ENCODE results near the gene TIAM1.

Gene TIAM1

GRCh38 chr21:31222142-31222541 is 121.9 kb downstream of the TIAM1 start:
- DNase-seq, result no peak
- intact Hi-C loops (cut with DNase I), result loop anchor here (10.0 kb wide), 1 partner anchor 123 kb away; the partner anchor contains the start of gene TIAM1

DNA sequence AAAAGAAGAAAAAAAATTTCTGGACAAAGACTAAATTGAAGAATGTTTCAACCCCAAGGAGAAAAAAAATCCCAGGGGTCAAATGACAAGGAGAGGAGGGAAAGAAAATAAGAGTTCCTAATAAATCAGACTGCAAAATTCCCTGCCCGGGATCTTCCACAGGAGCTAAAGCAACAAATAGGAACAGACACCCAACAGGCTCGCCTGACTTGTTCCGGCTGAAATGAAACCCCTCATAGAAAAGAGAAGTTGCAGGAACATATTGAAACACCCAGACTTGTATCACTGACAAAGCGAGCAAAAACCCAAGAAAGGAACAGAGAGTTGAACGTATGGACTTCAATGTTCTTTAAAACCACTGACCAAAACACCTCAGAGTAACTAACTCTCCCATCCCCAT is 123.0 kb downstream of the TIAM1 start:
- DNase-seq, result no peak

GRCh38 chr21:31220575-31220974 is 123.5 kb downstream of the TIAM1 start:
- intact Hi-C loops (cut with DNase I), result loop anchor here (10.0 kb wide), 1 partner anchor 124 kb away; the partner anchor contains the start of gene TIAM1
- DNase-seq, result peak in 2 of 10 donors; percentile 11 to 23

More for the DNA sequence above, 123.0 kb downstream of the TIAM1 start:
- intact Hi-C loops (cut with DNase I), result loop anchor here (10.0 kb wide), 1 partner anchor 124 kb away; the partner anchor contains the start of gene TIAM1

GRCh38 chr21:31218830-31219608 is 125.0 kb downstream of the TIAM1 start:
- DNase-seq, result no peak
- intact Hi-C loops (cut with DNase I), result no loop called here

- intact Hi-C loops (cut with DNase I), result no loop called here
- DNase-seq, result no peak
Observed at GRCh38 chr21:31216206-31216605, 127.9 kb downstream of the TIAM1 start.

DNA sequence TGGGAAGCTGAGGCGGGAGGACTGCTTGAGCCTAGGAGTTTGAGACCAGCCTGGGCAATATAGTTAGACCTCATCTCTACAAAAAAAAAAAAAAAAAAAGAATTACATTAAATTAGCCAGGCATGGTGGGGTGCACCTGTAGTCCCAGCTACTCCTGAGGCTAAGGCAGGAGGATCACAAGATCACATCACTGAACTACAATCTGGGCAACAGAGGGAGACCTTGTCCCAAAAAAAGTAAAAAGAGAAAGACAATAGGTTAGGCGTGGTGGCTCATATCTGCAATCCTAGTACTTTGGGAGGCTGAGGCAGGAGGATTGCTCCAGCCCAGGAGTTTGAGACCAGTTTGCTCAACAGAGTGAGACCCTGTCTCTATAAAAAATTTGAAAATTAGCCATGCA is 130.3 kb downstream of the TIAM1 start:
- no peak for DNase-seq
- intact Hi-C loops (cut with DNase I), result no loop called here

- DNase-seq, result no peak
- intact Hi-C loops (cut with DNase I), result no loop called here
Observed at GRCh38 chr21:31211836-31212235, 132.2 kb downstream of the TIAM1 start.

DNA sequence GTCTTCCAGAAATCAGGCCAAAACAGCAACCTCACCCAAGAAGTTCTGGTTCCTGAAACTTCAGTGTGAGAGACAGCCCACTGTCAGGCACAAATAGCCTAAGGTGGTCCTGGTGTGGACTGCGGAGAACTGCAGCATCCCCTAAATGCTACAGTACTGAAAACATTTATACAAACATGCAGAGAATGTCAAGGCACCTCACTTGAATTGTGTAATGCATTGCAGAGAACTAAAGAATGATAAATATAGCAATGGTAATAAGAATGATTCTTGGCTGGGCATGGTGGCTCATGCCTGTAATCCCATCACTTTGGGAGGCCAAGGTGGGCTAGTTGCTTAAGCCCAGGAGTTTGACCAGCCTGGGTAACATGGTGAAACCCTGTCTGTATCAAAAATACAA is 138.6 kb downstream of the TIAM1 start:
- no peak for DNase-seq
- intact Hi-C loops (cut with DNase I), result no loop called here

- DNase-seq, result no peak
- intact Hi-C loops (cut with DNase I), result no loop called here
Observed at GRCh38 chr21:31204801-31205200, 139.3 kb downstream of the TIAM1 start.

DNA sequence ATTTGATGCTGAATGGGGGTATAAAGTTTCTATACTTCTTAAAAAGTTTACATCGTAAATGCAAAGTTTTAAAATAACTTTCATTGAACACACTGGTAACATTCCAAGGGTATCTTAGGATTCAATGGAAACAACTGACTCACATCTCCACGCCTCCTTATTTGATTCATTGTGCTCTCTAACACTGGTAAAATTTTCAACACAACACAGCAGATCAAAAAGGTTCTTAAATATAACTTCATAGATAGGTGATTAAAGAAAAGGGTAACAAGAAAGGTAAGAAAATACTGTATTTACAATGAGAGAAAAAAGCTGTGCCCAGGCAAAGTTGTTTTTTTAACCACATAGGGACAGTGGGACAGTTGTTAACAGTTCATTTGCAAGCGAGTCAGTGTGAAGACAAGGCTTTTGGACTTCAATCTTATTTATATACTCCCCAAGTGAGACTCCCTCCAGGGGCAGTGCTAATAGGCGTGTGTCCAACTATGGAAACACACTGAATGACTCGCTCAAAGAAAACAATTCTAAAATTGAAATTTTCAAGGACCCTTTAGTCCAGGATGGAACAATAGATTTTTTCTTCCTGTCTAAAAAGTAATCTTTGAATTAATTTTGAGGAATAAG is 140.5 kb downstream of the TIAM1 start:
- intact Hi-C loops (cut with DNase I), result no loop called here

GRCh38 chr21:31201548-31201947 is 142.5 kb downstream of the TIAM1 start:
- intact Hi-C loops (cut with DNase I), result no loop called here
- no peak for DNase-seq

More for the DNA sequence above, 140.5 kb downstream of the TIAM1 start:
- no peak for DNase-seq

DNA sequence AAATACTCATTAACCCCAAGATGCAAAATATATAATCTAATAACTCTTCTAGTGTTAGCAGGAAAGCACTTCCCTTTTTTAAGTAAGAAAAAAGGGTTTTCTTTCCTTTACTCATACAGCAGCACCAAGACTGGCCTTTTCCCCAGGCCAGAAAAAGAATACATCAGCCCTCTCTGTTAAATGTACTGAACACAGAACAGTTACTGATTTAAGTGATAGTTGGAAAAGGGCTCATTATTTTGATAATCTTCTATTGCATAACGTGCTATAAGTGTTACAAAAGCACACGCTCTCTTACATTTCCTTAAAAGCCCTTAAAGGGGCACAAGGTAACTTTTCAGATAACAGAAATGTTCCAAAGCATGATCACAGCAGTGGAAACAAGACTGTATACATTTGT is 142.9 kb downstream of the TIAM1 start:
- no peak for DNase-seq
- intact Hi-C loops (cut with DNase I), result no loop called here

GRCh38 chr21:31198575-31198974 is 145.5 kb downstream of the TIAM1 start:
- intact Hi-C loops (cut with DNase I), result loop anchor here (1.0 to 2.0 kb wide), 2 partner anchors 383 to 406 kb away; no protein-coding TSS in a partner anchor
- DNase-seq, result no peak

DNA sequence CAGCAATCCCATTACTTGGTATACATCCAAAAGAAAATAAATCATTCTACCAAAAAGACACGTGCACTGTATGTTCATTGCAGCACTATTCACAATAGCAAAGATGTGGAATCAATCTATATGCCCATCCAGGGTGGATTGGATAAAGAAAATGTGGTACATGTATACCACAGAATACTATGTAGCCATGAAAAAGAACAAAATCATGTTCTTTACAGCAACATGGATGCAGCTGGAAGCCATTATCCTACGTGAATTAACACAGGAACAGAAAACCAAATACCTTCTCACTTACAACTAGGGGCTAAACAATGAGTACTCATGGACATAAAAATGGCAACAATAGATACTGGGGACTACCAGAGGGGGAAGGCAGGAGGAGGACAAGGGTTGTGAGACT is 147.3 kb downstream of the TIAM1 start:
- intact Hi-C loops (cut with DNase I), result no loop called here
- DNase-seq, result no peak

GRCh38 chr21:31195334-31196015 is 148.6 kb downstream of the TIAM1 start:
- DNase-seq, result no peak
- intact Hi-C loops (cut with DNase I), result no loop called here

DNA sequence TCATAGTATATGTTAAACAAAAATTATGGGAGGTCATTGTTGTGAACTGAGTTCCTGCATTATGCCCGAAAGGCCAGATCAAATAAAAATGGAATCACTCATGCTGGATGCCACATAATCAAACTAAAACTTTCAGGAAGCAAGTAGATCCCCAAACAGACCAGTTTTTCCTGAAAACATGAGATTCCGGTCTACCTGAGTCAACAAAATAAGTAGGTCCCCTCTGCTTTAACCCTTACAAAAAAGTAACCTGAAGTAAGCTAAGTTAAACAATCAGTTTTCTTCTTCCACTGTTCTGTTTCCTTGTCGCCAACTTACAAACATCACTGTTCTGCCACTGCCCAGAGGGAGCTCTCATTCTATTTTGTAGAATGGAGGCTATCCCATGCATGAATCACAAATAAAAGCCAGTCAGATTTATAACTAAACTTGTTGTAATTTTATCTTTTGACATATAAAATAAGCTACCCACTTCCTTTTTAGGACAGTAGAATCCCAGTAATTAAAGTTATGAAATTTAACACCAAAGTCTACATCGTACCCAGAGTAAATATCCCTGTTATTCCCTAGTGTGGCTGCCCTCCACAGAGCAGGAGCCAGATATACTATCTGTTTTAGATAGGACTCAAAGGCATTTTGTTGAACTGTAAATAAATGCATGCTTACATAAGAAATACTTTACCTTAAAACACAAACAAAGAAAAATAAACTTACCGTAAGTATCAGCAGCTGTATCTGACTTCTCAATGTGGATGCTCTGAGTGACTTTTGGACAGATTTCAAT is 149.4 kb downstream of the TIAM1 start:
- DNase-seq, result no peak

DNA sequence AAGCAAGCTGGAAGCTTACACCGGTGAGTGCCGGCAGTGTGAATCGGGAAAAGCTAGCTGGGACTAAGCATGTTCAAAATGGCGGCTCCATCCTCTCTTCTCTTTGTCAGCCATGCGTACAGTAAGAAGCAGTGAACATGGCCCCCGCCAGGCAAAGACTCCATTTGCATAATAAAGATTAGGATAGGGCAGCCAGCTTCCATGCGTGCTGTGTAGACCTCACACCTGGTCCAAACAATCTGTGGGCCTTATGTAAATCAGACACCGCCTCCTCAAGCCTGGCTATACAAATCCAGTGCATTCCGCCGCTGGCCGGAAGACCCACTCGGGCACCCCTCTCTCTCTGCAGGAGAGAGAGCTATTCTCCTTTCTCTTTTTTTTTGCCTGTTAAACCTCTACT is 150.3 kb downstream of the TIAM1 start:
- intact Hi-C loops (cut with DNase I), result no loop called here
- no peak for DNase-seq

More for the DNA sequence above, 149.4 kb downstream of the TIAM1 start:
- intact Hi-C loops (cut with DNase I), result no loop called here

DNA sequence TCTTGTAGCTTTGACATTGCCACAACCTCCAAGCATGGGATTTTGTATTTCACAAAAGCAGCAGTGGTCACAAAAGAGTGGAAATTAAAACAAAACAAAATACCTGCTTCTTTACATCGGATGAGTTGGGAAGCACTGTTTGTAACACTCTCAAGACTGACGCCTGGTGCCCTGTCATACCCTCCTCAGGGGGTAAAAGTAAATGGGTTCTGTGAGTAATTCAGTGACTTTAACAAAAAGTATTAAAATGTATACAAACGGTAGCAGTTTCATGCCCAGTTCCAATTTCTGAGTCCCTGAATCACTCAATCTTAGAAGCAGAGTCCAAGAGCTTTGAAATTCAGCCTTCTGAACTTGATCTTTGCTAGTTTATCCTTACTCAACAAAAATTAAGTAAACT is 152.5 kb downstream of the TIAM1 start:
- intact Hi-C loops (cut with DNase I), result no loop called here

DNA sequence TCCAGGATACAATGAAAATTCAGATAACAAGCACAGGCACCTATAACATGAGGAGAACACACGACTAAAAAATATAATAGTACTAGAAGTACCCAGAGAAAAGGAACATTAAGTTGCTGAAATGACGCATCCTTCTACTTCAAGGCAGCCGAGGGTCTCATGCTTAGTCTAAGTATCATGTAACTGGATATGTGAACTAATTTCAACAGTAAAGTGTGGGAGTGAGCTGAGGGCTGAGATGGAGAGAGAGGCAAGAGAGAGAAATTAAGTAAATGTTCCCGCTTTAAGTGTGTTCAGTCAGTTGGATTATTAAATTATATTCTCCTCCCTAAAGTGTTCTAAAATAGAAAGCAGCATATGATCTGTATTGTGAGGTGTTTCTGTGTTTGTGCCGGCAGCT is 153.5 kb downstream of the TIAM1 start:
- intact Hi-C loops (cut with DNase I), result no loop called here
- no peak for DNase-seq

More for the DNA sequence above, 152.5 kb downstream of the TIAM1 start:
- no peak for DNase-seq

DNA sequence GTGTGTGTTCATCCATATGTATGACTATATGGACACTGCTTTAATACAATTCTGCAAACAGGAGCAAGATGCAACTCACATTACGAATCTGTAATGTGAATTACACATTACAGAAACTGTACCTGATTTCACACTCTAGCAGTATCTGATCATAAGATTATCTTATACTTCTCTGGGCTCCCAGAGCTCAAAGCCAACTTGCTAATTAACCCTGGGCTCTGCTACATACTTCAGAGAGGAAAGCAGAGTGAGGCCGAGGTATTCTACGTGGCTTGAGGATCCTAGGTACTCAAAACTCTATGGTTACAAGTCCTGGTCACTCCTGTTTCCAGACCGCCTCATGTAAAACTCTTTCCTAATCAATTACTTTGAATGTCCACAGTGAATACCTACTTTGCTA is 156.6 kb downstream of the TIAM1 start:
- intact Hi-C loops (cut with DNase I), result no loop called here
- DNase-seq, result no peak
